GM12874 (cell line): ENCODE results near the gene SPRR2E.

ENCODE experiments used
- CTCF ChIP-seq: IDR thresholded peaks from 2 replicates; pipeline ENCODE4 v1.5.1; 2011; ENCODE audit warnings: low read depth, mild to moderate bottlenecking, control low read depth, low read length, moderate library complexity; ENCODE audit not compliant: insufficient read depth

Gene SPRR2E

GRCh38 chr1:153057375-153057774, 37.0 kb downstream of the SPRR2E start, which contains the start of gene SPRR2A:
Gene SPRR2A (minus strand): TSS chr1:153057512. CDS start chr1:153056735, 777 bp downstream.
- TF ChIP-seq CTCF: no peak

- TF ChIP-seq CTCF: no peak
Measured at GRCh38 chr1:153049211-153049610, 45.1 kb downstream of the SPRR2E start.
